Mesendoderm (in vitro differentiated cells): ENCODE measurements around the gene ZFC3H1.

ENCODE experiments used
- DNase-seq: peaks from one replicate; pipeline ENCODE4 v3.0.0; 2013
- H2AK5ac ChIP-seq: 2 replicates; pipeline ENCODE4 v1.6.1; 2013; ENCODE audit warnings: low read length, inconsistent platforms
- H2BK120ac ChIP-seq: 2 replicates; pipeline ENCODE4 v1.6.1; 2013; ENCODE audit warnings: low read depth, mild to moderate bottlenecking, low read length, moderate library complexity, mixed read lengths
- H2BK15ac ChIP-seq: replicated peaks from 2 replicates; pipeline ENCODE4 v1.6.1; 2013; ENCODE audit warnings: low read depth, mild to moderate bottlenecking, moderate library complexity
- H2BK5ac ChIP-seq: 2 replicates; pipeline ENCODE4 v1.6.1; 2013; ENCODE audit warnings: low read length, inconsistent platforms
- H3K18ac ChIP-seq: 2 replicates; pipeline ENCODE4 v1.6.1; 2013; ENCODE audit warnings: mild to moderate bottlenecking, low read length, mixed read lengths
- H3K23ac ChIP-seq: one replicate; pipeline ENCODE4 v1.6.1; 2013; ENCODE audit warnings: low read length
- H3K27ac ChIP-seq: 2 replicates; pipeline ENCODE4 v1.5.1; 2013; ENCODE audit warnings: low read depth, mild to moderate bottlenecking, inconsistent platforms, low read length, moderate library complexity
- H3K27me3 ChIP-seq: 2 replicates; pipeline ENCODE4 v1.6.1; 2013; ENCODE audit warnings: low read length, control low read depth, mild to moderate bottlenecking, inconsistent platforms; ENCODE audit not compliant: insufficient read depth, poor library complexity
- H3K36me3 ChIP-seq: 2 replicates; pipeline ENCODE4 v1.6.1; 2013; ENCODE audit warnings: low read length, inconsistent platforms; ENCODE audit not compliant: control insufficient read depth, insufficient read depth
- H3K4ac ChIP-seq: one replicate; pipeline ENCODE4 v1.6.1; 2013; ENCODE audit warnings: low read depth, mild to moderate bottlenecking, low read length, moderate library complexity
- H3K4me1 ChIP-seq: 2 replicates; pipeline ENCODE4 v1.6.1; 2013; ENCODE audit warnings: low read depth, low read length, inconsistent platforms; ENCODE audit not compliant: control insufficient read depth
- H3K4me2 ChIP-seq: 2 replicates; pipeline ENCODE4 v1.6.1; 2013; ENCODE audit warnings: low read length
- H3K4me3 ChIP-seq: 2 replicates; pipeline ENCODE4 v1.5.1; 2013; ENCODE audit warnings: mild to moderate bottlenecking, low read length
- H3K56ac ChIP-seq: one replicate; pipeline ENCODE4 v1.6.1; 2013; ENCODE audit warnings: low read length
- H3K79me1 ChIP-seq: 2 replicates; pipeline ENCODE4 v1.6.1; 2013; ENCODE audit warnings: low read length, inconsistent platforms
- H3K79me2 ChIP-seq: 2 replicates; pipeline ENCODE4 v1.6.1; 2013; ENCODE audit warnings: mild to moderate bottlenecking, low read length; ENCODE audit not compliant: control insufficient read depth, insufficient read depth
- H3K9ac ChIP-seq: 2 replicates; pipeline ENCODE4 v1.6.1; 2013; ENCODE audit warnings: low read length, inconsistent platforms
- H4K5ac ChIP-seq: one replicate; pipeline ENCODE4 v1.6.1; 2013; ENCODE audit warnings: low read length
- H4K8ac ChIP-seq: one replicate; pipeline ENCODE4 v1.6.1; 2013; ENCODE audit warnings: low read depth, mild to moderate bottlenecking, control low read depth, low read length, moderate library complexity
- WGBS: extraction: QIAGEN DNeasy Blood & Tissue Kit; methylation state at CpG from one replicate; pipeline ENCODE4 v1.1.7; 2013; ENCODE audit warnings: low lambda C conversion rate, missing lambda C conversion rate; ENCODE audit not compliant: insufficient coverage; ENCODE audit errors: extremely low coverage; 5-methylcytosine and 5-hydroxymethylcytosine counted together

The ZFC3H1 gene

GRCh38 chr12:71645268-71645667 is 18.4 kb downstream of the ZFC3H1 start:
- no peak overlapping the region for H4K8ac ChIP-seq
- peaks cover 2% of the 10 kb centered on the region for H3K79me2 ChIP-seq
- no peak overlapping the region for H4K5ac ChIP-seq
- H3K36me3 ChIP-seq, result peaks cover 2% of the 10 kb centered on the region
- no peak overlapping the region for H3K27ac ChIP-seq
- no peak overlapping the region for H3K4me3 ChIP-seq
- H3K18ac ChIP-seq, result no peak overlapping the region
- H3K4me2 ChIP-seq, result no peak overlapping the region
- no peak overlapping the region for H2AK5ac ChIP-seq
- H3K4ac ChIP-seq, result no peak overlapping the region
- no peak overlapping the region for H3K56ac ChIP-seq
- H3K9ac ChIP-seq, result no peak overlapping the region
- DNase-seq, result no peak
- H3K4me1 ChIP-seq, result no peaks in the 10 kb centered on the region
- H3K79me1 ChIP-seq, result no peaks in the 10 kb centered on the region
- H2BK120ac ChIP-seq, result no peak overlapping the region
- no peaks in the 10 kb centered on the region for H3K27me3 ChIP-seq
- 100% methylated on average over 2 of the region's 3 CpGs for WGBS
- no peak overlapping the region for H2BK5ac ChIP-seq
- H3K23ac ChIP-seq, result no peak overlapping the region
- H2BK15ac ChIP-seq, result no peak overlapping the region

- Histone ChIP-seq H3K27ac (no peak overlapping the region), H4K5ac (no peak overlapping the region), H4K8ac (no peak overlapping the region), H2AK5ac (no peak overlapping the region), H3K56ac (no peak overlapping the region), H3K4ac (no peak overlapping the region), H2BK5ac (no peak overlapping the region), H2BK15ac (no peak overlapping the region), H3K4me3 (no peak overlapping the region), H3K18ac (no peak overlapping the region), H3K4me1 (no peaks in the 10 kb centered on the region), H3K79me2 (peaks cover 2% of the 10 kb centered on the region), H3K23ac (no peak overlapping the region), H3K79me1 (no peaks in the 10 kb centered on the region), H3K4me2 (no peak overlapping the region), H3K36me3 (peaks cover 2% of the 10 kb centered on the region), H2BK120ac (no peak overlapping the region), H3K27me3 (no peaks in the 10 kb centered on the region), H3K9ac (no peak overlapping the region)
- no CpG with 5 or more reads among the region's 2 CpGs for WGBS
- peak; percentile 64 for DNase-seq
Measured at GRCh38 chr12:71642264-71642663, 21.4 kb downstream of the ZFC3H1 start.

GRCh38 chr12:71641390-71641789 is 22.3 kb downstream of the ZFC3H1 start:
- H2BK5ac ChIP-seq, result no peak overlapping the region
- no peak overlapping the region for H4K8ac ChIP-seq
- no peak overlapping the region for H3K4me3 ChIP-seq
- H3K79me2 ChIP-seq, result no peaks in the 10 kb centered on the region
- no peaks in the 10 kb centered on the region for H3K79me1 ChIP-seq
- no peak overlapping the region for H3K4me2 ChIP-seq
- H2BK15ac ChIP-seq, result no peak overlapping the region
- H3K27me3 ChIP-seq, result no peaks in the 10 kb centered on the region
- no peaks in the 10 kb centered on the region for H3K4me1 ChIP-seq
- H3K18ac ChIP-seq, result no peak overlapping the region
- DNase-seq, result no peak
- peaks cover under 1% of the 10 kb centered on the region for H3K36me3 ChIP-seq
- H3K9ac ChIP-seq, result no peak overlapping the region
- H3K23ac ChIP-seq, result no peak overlapping the region
- no peak overlapping the region for H3K56ac ChIP-seq
- H2AK5ac ChIP-seq, result no peak overlapping the region
- no peak overlapping the region for H3K27ac ChIP-seq
- no peak overlapping the region for H3K4ac ChIP-seq
- H2BK120ac ChIP-seq, result no peak overlapping the region
- H4K5ac ChIP-seq, result no peak overlapping the region
- no CpG with 5 or more reads among the region's 2 CpGs for WGBS

- Histone ChIP-seq H2BK5ac (no peak overlapping the region), H3K18ac (no peak overlapping the region), H2BK15ac (no peak overlapping the region), H3K27ac (no peak overlapping the region), H3K79me2 (no peaks in the 10 kb centered on the region), H3K27me3 (no peaks in the 10 kb centered on the region), H3K9ac (no peak overlapping the region), H3K23ac (no peak overlapping the region), H3K4me1 (no peaks in the 10 kb centered on the region), H3K79me1 (no peaks in the 10 kb centered on the region), H4K8ac (no peak overlapping the region), H3K4me3 (no peak overlapping the region), H4K5ac (no peak overlapping the region), H3K56ac (no peak overlapping the region), H2BK120ac (no peak overlapping the region), H3K36me3 (peaks cover 2% of the 10 kb centered on the region), H2AK5ac (no peak overlapping the region), H3K4ac (no peak overlapping the region), H3K4me2 (no peak overlapping the region)
- WGBS, result no CpG with 5 or more reads among the region's 2 CpGs
- no peak for DNase-seq
Measured at GRCh38 chr12:71640316-71640715, 23.3 kb downstream of the ZFC3H1 start.

GRCh38 chr12:71639341-71639760 is 24.3 kb downstream of the ZFC3H1 start:
- H3K36me3 ChIP-seq, result peaks cover 2% of the 10 kb centered on the region
- H3K18ac ChIP-seq, result no peak overlapping the region
- H3K79me1 ChIP-seq, result no peaks in the 10 kb centered on the region
- no peaks in the 10 kb centered on the region for H3K27me3 ChIP-seq
- no peak overlapping the region for H4K8ac ChIP-seq
- WGBS, result no CpG with 5 or more reads among the region's 2 CpGs
- no peak overlapping the region for H3K4ac ChIP-seq
- no peak overlapping the region for H2BK15ac ChIP-seq
- peak; percentile 63 for DNase-seq
- no peaks in the 10 kb centered on the region for H3K79me2 ChIP-seq
- H3K27ac ChIP-seq, result no peak overlapping the region
- H2AK5ac ChIP-seq, result no peak overlapping the region
- H3K56ac ChIP-seq, result no peak overlapping the region
- no peak overlapping the region for H3K23ac ChIP-seq
- H3K4me1 ChIP-seq, result no peaks in the 10 kb centered on the region
- no peak overlapping the region for H3K4me2 ChIP-seq
- no peak overlapping the region for H4K5ac ChIP-seq
- no peak overlapping the region for H3K4me3 ChIP-seq
- no peak overlapping the region for H2BK5ac ChIP-seq
- no peak overlapping the region for H2BK120ac ChIP-seq
- H3K9ac ChIP-seq, result no peak overlapping the region

- H3K4ac ChIP-seq, result no peak overlapping the region
- H2BK15ac ChIP-seq, result no peak overlapping the region
- H3K23ac ChIP-seq, result no peak overlapping the region
- no peak overlapping the region for H3K4me3 ChIP-seq
- no peak overlapping the region for H3K9ac ChIP-seq
- no peaks in the 10 kb centered on the region for H3K79me1 ChIP-seq
- no peak overlapping the region for H4K5ac ChIP-seq
- no peak overlapping the region for H2AK5ac ChIP-seq
- no peak overlapping the region for H3K27ac ChIP-seq
- no peak for DNase-seq
- no peaks in the 10 kb centered on the region for H3K4me1 ChIP-seq
- no peak overlapping the region for H2BK5ac ChIP-seq
- peaks cover 2% of the 10 kb centered on the region for H3K36me3 ChIP-seq
- no peaks in the 10 kb centered on the region for H3K79me2 ChIP-seq
- H2BK120ac ChIP-seq, result no peak overlapping the region
- H3K27me3 ChIP-seq, result no peaks in the 10 kb centered on the region
- no peak overlapping the region for H4K8ac ChIP-seq
- H3K4me2 ChIP-seq, result no peak overlapping the region
- H3K18ac ChIP-seq, result no peak overlapping the region
- H3K56ac ChIP-seq, result no peak overlapping the region
Measured at GRCh38 chr12:71638499-71638898, 25.1 kb downstream of the ZFC3H1 start.
